Cardiac muscle cell (in vitro differentiated cells and primary cell): ENCODE measurements around the gene NME8. TPM values are rescaled to one million over a fixed set of nuclear protein-coding genes. Genes with fewer than 3 reads are reported as not detected.

Experiments used
- DNase-seq, 2 donors: peaks; one replicate each; pipeline versions ENCODE4 v3.0.0 to v3.0.0-alpha.2; 2010 to 2017; ENCODE audit warnings: low read depth in 1 of 2, low spot score in 1 of 2
- H3K27ac ChIP-seq: fragments of 200-600 bp; sonication (generic); 2 replicates; pipeline ENCODE4 v1.5.1; 2016
- H3K27me3 ChIP-seq: fragments of 200-600 bp; sonication (generic); 2 replicates; pipeline ENCODE4 v1.6.0; 2016; ENCODE audit warnings: control low read depth
- H3K36me3 ChIP-seq: fragments of 200-600 bp; sonication (generic); 2 replicates; pipeline ENCODE4 v1.5.1; 2016; ENCODE audit warnings: control low read depth
- H3K4me1 ChIP-seq: fragments of 200-600 bp; sonication (generic); 2 replicates; pipeline ENCODE4 v1.8.1; 2017; ENCODE audit warnings: low read depth, mild to moderate bottlenecking, mixed run types
- H3K4me3 ChIP-seq: fragments of 200-600 bp; sonication (generic); 2 replicates; pipeline ENCODE4 v1.5.1; 2016; ENCODE audit warnings: mild to moderate bottlenecking
- H3K9me3 ChIP-seq: fragments of 200-600 bp; sonication (generic); 2 replicates; pipeline ENCODE4 v1.5.1; 2017; ENCODE audit warnings: low read depth, mild to moderate bottlenecking, control low read depth
- CTCF ChIP-seq: IDR thresholded peaks from 2 replicates; pipeline ENCODE4 v1.5.1; 2012; ENCODE audit warnings: low read depth, mild to moderate bottlenecking, low read length
- polyA plus RNA-seq: library from polyadenylated mRNA; unstranded; fragments of >200 nt; fragmentation: Nextera tagmentation; extraction: Ambion mirVana; gene quantifications from 2 replicates; pipeline ENCODE4 v1.2.1, GENCODE V29; 2016
- total RNA-seq: library from RNA; depleted of rRNA; stranded (reverse); fragments of >200 nt; gene quantifications from 2 replicates; pipeline ENCODE4 v1.2.3, GENCODE V29; 2016

Gene NME8
- total and polyA plus RNA-seq, 2 experiments from 2014 or later, result 0.06 TPM; not detected in 1

- Histone ChIP-seq H3K27ac (no peak overlapping the region), H3K27me3 (no peaks in the 10 kb centered on the region), H3K4me3 (no peak overlapping the region), H3K4me1 (no peaks in the 10 kb centered on the region), H3K9me3 (no peaks in the 10 kb centered on the region), H3K36me3 (no peaks in the 10 kb centered on the region)
- TF ChIP-seq CTCF, result peak; percentile 39
- DNase-seq, result peak; percentile 12 to 49
These were observed 5.1 kb downstream of the NME8 start for GRCh38 chr7:37853468-37853867.

GRCh38 chr7:37882086-37882485 is 33.7 kb downstream of the NME8 start:
- Histone ChIP-seq H3K4me1 (no peaks in the 10 kb centered on the region), H3K27ac (no peak overlapping the region), H3K9me3 (no peaks in the 10 kb centered on the region), H3K4me3 (no peak overlapping the region), H3K27me3 (no peaks in the 10 kb centered on the region), H3K36me3 (no peaks in the 10 kb centered on the region)
- no peak for TF ChIP-seq CTCF
- DNase-seq, result no peak

- no peaks in the 10 kb centered on the region for H3K9me3 ChIP-seq
- no peaks in the 10 kb centered on the region for H3K27me3 ChIP-seq
- H3K36me3 ChIP-seq, result no peaks in the 10 kb centered on the region
- TF ChIP-seq CTCF, result no peak
- no peaks in the 10 kb centered on the region for H3K4me1 ChIP-seq
- DNase-seq, result no peak
- no peak overlapping the region for H3K27ac ChIP-seq
- no peak overlapping the region for H3K4me3 ChIP-seq
These were observed 45.0 kb downstream of the NME8 start for GRCh38 chr7:37893359-37893758.

GRCh38 chr7:37894671-37895070 is 46.3 kb downstream of the NME8 start:
- TF ChIP-seq CTCF, result no peak
- Histone ChIP-seq H3K27ac (no peak overlapping the region), H3K4me1 (no peaks in the 10 kb centered on the region), H3K9me3 (no peaks in the 10 kb centered on the region), H3K27me3 (no peaks in the 10 kb centered on the region), H3K4me3 (no peak overlapping the region), H3K36me3 (no peaks in the 10 kb centered on the region)
- no peak for DNase-seq

GRCh38 chr7:37899712-37900247 is 51.4 kb downstream of the NME8 start:
- H3K9me3 ChIP-seq, result no peaks in the 10 kb centered on the region
- TF ChIP-seq CTCF, result no peak
- no peak overlapping the region for H3K27ac ChIP-seq
- H3K4me3 ChIP-seq, result no peak overlapping the region
- DNase-seq, result no peak
- no peaks in the 10 kb centered on the region for H3K36me3 ChIP-seq
- no peaks in the 10 kb centered on the region for H3K27me3 ChIP-seq
- H3K4me1 ChIP-seq, result peaks cover 3% of the 10 kb centered on the region

- H3K36me3 ChIP-seq, result no peaks in the 10 kb centered on the region
- TF ChIP-seq CTCF, result peak; percentile 60
- H3K9me3 ChIP-seq, result no peaks in the 10 kb centered on the region
- no peak overlapping the region for H3K4me3 ChIP-seq
- H3K27ac ChIP-seq, result no peak overlapping the region
- peaks cover 3% of the 10 kb centered on the region for H3K4me1 ChIP-seq
- no peaks in the 10 kb centered on the region for H3K27me3 ChIP-seq
- DNase-seq, result peak; percentile 60 to 74
These were observed 52.9 kb downstream of the NME8 start for GRCh38 chr7:37901236-37901827.
